Liver (tissue), 9 donors: ENCODE measurements around the gene SRPK1. TPM values are rescaled to one million over a fixed set of nuclear protein-coding genes. Genes with fewer than 3 reads are reported as not detected.
"Not testable (repeated sequence)": the region's sequence is repeated elsewhere in the genome, so short reads cannot be mapped to it uniquely, and the experiment has no call there.

Experiments used
- DNase-seq: peaks from one replicate; pipeline ENCODE4 v3.0.0-alpha.2; 2017; ENCODE audit warnings: low spot score
- H3K27ac ChIP-seq, 2 donors: one replicate each; pipeline ENCODE4 v1.7.0; 2013; ENCODE audit warnings: inconsistent platforms in 2 of 2, low read length in 2 of 2, control low read depth in 1 of 2, low read depth in 1 of 2, mild to moderate bottlenecking in 1 of 2
- H3K27me3 ChIP-seq, 4 donors: one replicate each; pipeline versions ENCODE4 v1.6.1 to v1.7.0; 2013; ENCODE audit warnings: low read length in 3 of 4, inconsistent platforms in 1 of 4, mild to moderate bottlenecking in 1 of 4, moderate library complexity in 1 of 4; ENCODE audit not compliant: control insufficient read depth in 4 of 4, insufficient read depth in 4 of 4
- H3K36me3 ChIP-seq, 4 donors: one replicate each; pipeline versions ENCODE4 v1.6.1 to v1.7.0; 2013; ENCODE audit warnings: low read length in 3 of 4, mild to moderate bottlenecking in 3 of 4, low read depth in 1 of 4, moderate library complexity in 1 of 4; ENCODE audit not compliant: control insufficient read depth in 4 of 4, insufficient read depth in 3 of 4
- H3K4me1 ChIP-seq, 4 donors: one replicate each; pipeline versions ENCODE4 v1.6.1 to v1.7.0; 2013; ENCODE audit warnings: low read length in 3 of 4, mild to moderate bottlenecking in 3 of 4, moderate library complexity in 1 of 4; ENCODE audit not compliant: control insufficient read depth in 4 of 4, insufficient read depth in 4 of 4
- H3K4me3 ChIP-seq, 3 donors: one replicate each; pipeline versions ENCODE4 v1.6.1 to v1.7.0; 2013; ENCODE audit warnings: low read length in 3 of 3, control low read depth in 1 of 3, low read depth in 1 of 3, mild to moderate bottlenecking in 1 of 3
- H3K9ac ChIP-seq, 2 donors: one replicate each; pipeline ENCODE4 v1.7.0; 2013; ENCODE audit warnings: low read length in 2 of 2, mild to moderate bottlenecking in 2 of 2, moderate library complexity in 2 of 2, control low read depth in 1 of 2, low read depth in 1 of 2
- H3K9me3 ChIP-seq, 4 donors: one replicate each; pipeline versions ENCODE4 v1.6.1 to v1.7.0; 2013; ENCODE audit warnings: low read length in 3 of 4; ENCODE audit not compliant: control insufficient read depth in 4 of 4
- ATF3 ChIP-seq: IDR thresholded peaks from 2 replicates; pipeline ENCODE4 v1.6.1; 2016; ENCODE audit warnings: antibody characterized with exemption
- EGR1 ChIP-seq, 2 donors: IDR thresholded peaks; 2 replicates each; pipeline ENCODE4 v1.6.1; 2016 to 2018; ENCODE audit warnings: antibody characterized with exemption in 2 of 2, low read depth in 2 of 2
- FOXA1 ChIP-seq: IDR thresholded peaks from 2 replicates; pipeline ENCODE4 v1.6.1; 2016; ENCODE audit warnings: antibody characterized with exemption
- GABPA ChIP-seq, 2 donors: IDR thresholded peaks in 1 of 2; conservative IDR thresholded peaks in 1 of 2; 2 replicates each; pipeline ENCODE4 v1.6.1; 2016; ENCODE audit warnings: antibody characterized with exemption in 2 of 2, mild to moderate bottlenecking in 1 of 2, moderate library complexity in 1 of 2
- HNF4A ChIP-seq, 2 donors: conservative IDR thresholded peaks; 2 replicates each; pipeline ENCODE4 v1.6.1; 2016; ENCODE audit warnings: antibody characterized with exemption in 2 of 2, mild to moderate bottlenecking in 2 of 2
- HNF4G ChIP-seq: IDR thresholded peaks from 2 replicates; pipeline ENCODE4 v1.6.1; 2016; ENCODE audit warnings: antibody characterized with exemption
- JUND ChIP-seq, 2 donors: IDR thresholded peaks; 2 replicates each; pipeline ENCODE4 v1.6.1; 2016; ENCODE audit warnings: antibody characterized with exemption in 2 of 2
- MAX ChIP-seq: IDR thresholded peaks from 2 replicates; pipeline ENCODE4 v1.6.1; 2016; ENCODE audit warnings: antibody characterized with exemption
- REST ChIP-seq: IDR thresholded peaks from 2 replicates; pipeline ENCODE4 v1.6.1; 2016; ENCODE audit warnings: antibody characterized with exemption, mild to moderate bottlenecking
- RXRA ChIP-seq, 2 donors: IDR thresholded peaks; 2 replicates each; pipeline ENCODE4 v1.6.1; 2017 to 2018; ENCODE audit warnings: antibody characterized with exemption in 2 of 2, mild to moderate bottlenecking in 1 of 2
- SP1 ChIP-seq: IDR thresholded peaks from 2 replicates; pipeline ENCODE4 v1.6.1; 2018; ENCODE audit warnings: antibody characterized with exemption, mild to moderate bottlenecking
- TAF1 ChIP-seq: conservative IDR thresholded peaks from 2 replicates; pipeline ENCODE4 v1.6.1; 2016; ENCODE audit warnings: antibody characterized with exemption, mild to moderate bottlenecking
- YY1 ChIP-seq: IDR thresholded peaks from 2 replicates; pipeline ENCODE4 v1.6.1; 2016; ENCODE audit warnings: antibody characterized with exemption, mild to moderate bottlenecking
- ZBTB33 ChIP-seq: IDR thresholded peaks from 2 replicates; pipeline ENCODE4 v1.6.1; 2016; ENCODE audit warnings: antibody characterized with exemption
- WGBS: extraction: QIAGEN DNeasy Blood & Tissue Kit; methylation state at CpG from one replicate; pipeline ENCODE4 v1.1.7; 2013; 5-methylcytosine and 5-hydroxymethylcytosine counted together
- polyA plus RNA-seq, 2 donors: library from polyadenylated mRNA; stranded (reverse) in 1 of 2; unstranded in 1 of 2; fragments of 200-250 nt in 1 of 2; fragments of >200 nt in 1 of 2; fragmentation: Nextera tagmentation in 1 of 2; extraction: Ambion mirVana in 1 of 2; gene quantifications; one replicate each; pipeline versions ENCODE4 v1.2.1 to v1.2.3, GENCODE V29; 2013 to 2015
- total RNA-seq, 2 donors: library from RNA; depleted of rRNA; stranded (reverse); fragments of >200 nt; gene quantifications; one replicate each; pipeline ENCODE4 v1.2.3, GENCODE V29; 2014
- donor health status: healthy.
- donor health status: healthy.
- donor health status: healthy.
- donor health status: healthy.
- donor health status: healthy.

The SRPK1 gene
- total and polyA plus RNA-seq, 4 donors: 11.9 to 41.2 (median 32.9) TPM

- Histone ChIP-seq H3K9ac (no peak overlapping the region), H3K9me3 (no peaks in the 10 kb centered on the region), H3K4me3 (no peak overlapping the region), H3K27me3 (no peaks in the 10 kb centered on the region), H3K36me3 (peaks cover 0 to 5% (median 3%) of the 10 kb centered on the region in 4 donors), H3K27ac (no peak overlapping the region), H3K4me1 (peaks cover 2 to 11% (median 6%) of the 10 kb centered on the region in 4 donors)
- DNase-seq: no peak
- WGBS: 93% methylated on average over 6 of the region's 6 CpGs
- TF ChIP-seq ZBTB33 (no peak), REST (no peak), GABPA (IDR thresholded peaks at IDR 0.05 in 1 of 2, conservative IDR thresholded peaks at IDR 0.05 in 1 of 2) (no peak), TAF1 (no peak), RXRA (IDR thresholded peaks at IDR 0.05) (no peak), EGR1 (IDR thresholded peaks at IDR 0.05; ENCODE audit: low read depth in 2 of 2) (no peak), MAX (no peak), FOXA1 (no peak), YY1 (no peak), HNF4G (no peak), SP1 (no peak), JUND (IDR thresholded peaks at IDR 0.05) (no peak), ATF3 (no peak)
Observed at GRCh38 chr6:35914536-35914935, 6.4 kb downstream of the SRPK1 start.

GRCh38 chr6:35911871-35912653 lies 8.8 kb downstream of the SRPK1 start:
- H3K36me3 ChIP-seq: peaks cover 0 to 7% (median 3%) of the 10 kb centered on the region in 4 donors
- TF ChIP-seq HNF4A (conservative IDR thresholded peaks at IDR 0.05): no peak

GRCh38 chr6:35909571-35909970 lies 11.3 kb downstream of the SRPK1 start:
- WGBS: 95% methylated on average over 2 of the region's 2 CpGs

More at GRCh38 chr6:35911871-35912653, 8.8 kb downstream of the SRPK1 start:
- Histone ChIP-seq H3K4me1 (no peaks in the 10 kb centered on the region), H3K4me3 (no peak overlapping the region), H3K27me3 (no peaks in the 10 kb centered on the region), H3K9ac (no peak overlapping the region), H3K9me3 (peaks cover 2 to 5% (median 4%) of the 10 kb centered on the region in 4 donors), H3K27ac (no peak overlapping the region)
- 97% methylated on average over 8 of the region's 8 CpGs for WGBS
- DNase-seq: no peak

GRCh38 chr6:35908753-35909401 lies 12.0 kb downstream of the SRPK1 start:
- not testable (repeated sequence) for DNase-seq, H3K27ac ChIP-seq, H3K27me3 ChIP-seq, H3K4me3 ChIP-seq, H3K9me3 ChIP-seq, H3K9ac ChIP-seq, H3K36me3 ChIP-seq, H3K4me1 ChIP-seq
- 96% methylated on average over 5 of the region's 5 CpGs for WGBS

More at GRCh38 chr6:35909571-35909970, 11.3 kb downstream of the SRPK1 start:
- H3K36me3 ChIP-seq, H3K27ac ChIP-seq, H3K27me3 ChIP-seq, H3K4me3 ChIP-seq, H3K4me1 ChIP-seq, H3K9ac ChIP-seq, DNase-seq, H3K9me3 ChIP-seq: not testable (repeated sequence)
